Neural crest cell (in vitro differentiated cells): ENCODE measurements around the gene SGSM2. TPM values are rescaled to one million over a fixed set of nuclear protein-coding genes. Genes with fewer than 3 reads are reported as not detected.

ENCODE experiments used
- DNase-seq: peaks from one replicate; pipeline ENCODE4 v3.0.0; 2021; ENCODE audit warnings: low read depth, mixed read lengths, low spot score
- H3K27ac Mint-ChIP-seq: one replicate; pipeline ENCODE4 v1.8.0; 2021; ENCODE audit warnings: mild to moderate bottlenecking, mixed read lengths; ENCODE audit not compliant: unreplicated experiment
- H3K27me3 Mint-ChIP-seq: 2 replicates; pipeline ENCODE4 v1.8.0; 2021; ENCODE audit warnings: low read depth, mild to moderate bottlenecking, mixed read lengths
- H3K36me3 Mint-ChIP-seq: 2 replicates; pipeline ENCODE4 v1.8.0; 2021; ENCODE audit warnings: low read depth, mild to moderate bottlenecking, mixed read lengths
- H3K4me1 Mint-ChIP-seq: 2 replicates; pipeline ENCODE4 v1.8.0; 2021; ENCODE audit warnings: mixed read lengths
- H3K4me3 Mint-ChIP-seq: one replicate; pipeline ENCODE4 v1.8.0; 2021; ENCODE audit warnings: mild to moderate bottlenecking, mixed read lengths
- H3K9me3 Mint-ChIP-seq: 2 replicates; pipeline ENCODE4 v1.8.0; 2021; ENCODE audit warnings: mixed read lengths
- total RNA-seq: library from RNA; stranded (reverse); gene quantifications from 2 replicates; pipeline ENCODE4 v1.2.1, GENCODE V29; 2021
- TF ChIP-seq, protein P1 (sequence below): fragments of 200-600 bp; sonication (generic); conservative IDR thresholded peaks from 2 replicates; pipeline ENCODE4 v1.5.0; 2021; ENCODE audit warnings: antibody characterized with exemption, mild to moderate bottlenecking

SGSM2 gene
- total RNA-seq, 1 donor from 2014 or later, result 102 TPM

DNA sequence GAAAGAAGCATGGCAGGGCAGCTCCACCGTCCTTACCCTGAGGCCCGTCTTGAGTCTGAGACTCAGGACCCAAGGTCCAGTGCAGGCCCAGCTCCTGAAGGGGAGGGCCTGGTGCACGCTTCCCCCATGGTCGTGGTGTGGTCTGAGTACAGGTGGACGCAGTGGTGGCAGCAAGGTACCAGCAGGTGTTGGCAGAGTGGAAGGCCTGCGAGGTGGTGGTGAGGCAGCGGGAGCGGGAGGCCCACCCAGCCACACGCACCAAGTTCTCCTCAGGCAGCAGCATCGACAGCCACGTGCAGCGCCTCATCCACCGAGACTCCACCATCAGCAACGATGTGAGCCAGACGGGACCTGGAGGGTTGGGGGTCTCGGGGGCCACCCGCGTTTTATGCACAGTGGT, 35.9 kb downstream of the SGSM2 start:
- H3K27ac Mint-ChIP-seq, result no peak overlapping the region
- no peak for DNase-seq
- no peak overlapping the region for H3K4me3 Mint-ChIP-seq
- no peaks in the 10 kb centered on the region for H3K9me3 Mint-ChIP-seq
- H3K36me3 Mint-ChIP-seq, result no peaks in the 10 kb centered on the region
- TF ChIP-seq, protein P1, sequence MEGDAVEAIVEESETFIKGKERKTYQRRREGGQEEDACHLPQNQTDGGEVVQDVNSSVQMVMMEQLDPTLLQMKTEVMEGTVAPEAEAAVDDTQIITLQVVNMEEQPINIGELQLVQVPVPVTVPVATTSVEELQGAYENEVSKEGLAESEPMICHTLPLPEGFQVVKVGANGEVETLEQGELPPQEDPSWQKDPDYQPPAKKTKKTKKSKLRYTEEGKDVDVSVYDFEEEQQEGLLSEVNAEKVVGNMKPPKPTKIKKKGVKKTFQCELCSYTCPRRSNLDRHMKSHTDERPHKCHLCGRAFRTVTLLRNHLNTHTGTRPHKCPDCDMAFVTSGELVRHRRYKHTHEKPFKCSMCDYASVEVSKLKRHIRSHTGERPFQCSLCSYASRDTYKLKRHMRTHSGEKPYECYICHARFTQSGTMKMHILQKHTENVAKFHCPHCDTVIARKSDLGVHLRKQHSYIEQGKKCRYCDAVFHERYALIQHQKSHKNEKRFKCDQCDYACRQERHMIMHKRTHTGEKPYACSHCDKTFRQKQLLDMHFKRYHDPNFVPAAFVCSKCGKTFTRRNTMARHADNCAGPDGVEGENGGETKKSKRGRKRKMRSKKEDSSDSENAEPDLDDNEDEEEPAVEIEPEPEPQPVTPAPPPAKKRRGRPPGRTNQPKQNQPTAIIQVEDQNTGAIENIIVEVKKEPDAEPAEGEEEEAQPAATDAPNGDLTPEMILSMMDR, result no peak
- H3K27me3 Mint-ChIP-seq, result no peaks in the 10 kb centered on the region
- peaks cover 16% of the 10 kb centered on the region for H3K4me1 Mint-ChIP-seq

DNA sequence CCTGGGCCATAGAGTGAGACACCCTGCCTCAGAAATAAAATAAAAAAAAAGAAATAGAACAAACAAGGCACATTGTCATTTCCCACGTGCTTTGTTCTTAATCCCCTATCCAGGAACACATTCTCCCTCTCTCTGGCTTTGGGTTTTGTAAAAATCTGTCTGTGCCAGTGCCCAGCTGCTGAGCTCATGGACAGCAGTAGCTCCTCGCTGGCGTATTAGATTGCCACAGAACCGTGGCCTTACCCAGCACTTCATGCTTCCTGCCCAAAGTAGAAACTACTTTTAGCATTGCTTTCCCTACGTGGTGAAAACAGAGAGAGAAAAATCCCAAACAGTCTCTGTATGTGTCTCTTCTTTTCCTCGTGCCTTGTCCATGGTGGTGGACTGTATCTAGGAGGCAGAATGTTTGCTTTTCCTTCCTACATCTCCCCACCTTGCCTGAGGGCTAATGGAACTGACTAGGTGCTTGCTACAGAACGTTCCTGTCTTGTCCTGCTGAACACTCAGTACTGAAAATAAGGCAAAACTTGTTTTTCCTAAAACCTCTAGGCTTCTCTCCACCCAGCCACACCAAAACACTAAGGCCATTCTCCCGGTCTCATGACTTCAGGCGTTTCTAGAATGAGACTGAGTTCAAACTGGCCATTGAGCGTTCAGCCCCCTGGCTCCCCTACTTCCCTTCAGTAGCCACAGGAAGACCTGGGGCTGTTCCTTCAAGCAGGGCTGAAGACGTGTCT, 37.4 kb downstream of the SGSM2 start:
- Mint-ChIP-seq H3K36me3 (no peaks in the 10 kb centered on the region), H3K27ac (peak overlapping the region; percentile 12)
- TF ChIP-seq, protein P1, result no peak

DNA sequence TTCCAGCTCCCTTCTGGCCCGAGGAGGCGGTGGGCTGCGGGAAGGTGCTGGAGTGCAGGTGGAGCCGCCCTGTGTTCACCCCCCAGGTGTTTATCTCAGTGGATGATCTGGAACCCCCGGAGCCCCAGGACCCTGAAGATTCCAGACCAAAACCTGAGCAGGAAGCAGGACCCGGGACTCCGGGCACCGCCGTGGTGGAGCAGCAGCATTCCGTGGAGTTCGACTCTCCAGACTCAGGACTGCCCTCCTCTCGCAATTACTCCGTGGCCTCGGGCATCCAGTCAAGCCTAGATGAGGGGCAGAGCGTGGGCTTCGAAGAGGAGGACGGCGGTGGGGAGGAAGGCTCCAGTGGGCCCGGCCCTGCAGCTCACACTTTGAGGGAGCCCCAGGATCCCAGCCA, 38.1 kb downstream of the SGSM2 start:
- no peak overlapping the region for H3K4me3 Mint-ChIP-seq
- TF ChIP-seq, protein P1, result no peak
- no peak for DNase-seq

More for the DNA sequence above, 37.4 kb downstream of the SGSM2 start:
- no peaks in the 10 kb centered on the region for H3K27me3 Mint-ChIP-seq
- DNase-seq, result no peak
- H3K9me3 Mint-ChIP-seq, result no peaks in the 10 kb centered on the region
- H3K4me3 Mint-ChIP-seq, result no peak overlapping the region
- peaks cover 14% of the 10 kb centered on the region for H3K4me1 Mint-ChIP-seq

DNA sequence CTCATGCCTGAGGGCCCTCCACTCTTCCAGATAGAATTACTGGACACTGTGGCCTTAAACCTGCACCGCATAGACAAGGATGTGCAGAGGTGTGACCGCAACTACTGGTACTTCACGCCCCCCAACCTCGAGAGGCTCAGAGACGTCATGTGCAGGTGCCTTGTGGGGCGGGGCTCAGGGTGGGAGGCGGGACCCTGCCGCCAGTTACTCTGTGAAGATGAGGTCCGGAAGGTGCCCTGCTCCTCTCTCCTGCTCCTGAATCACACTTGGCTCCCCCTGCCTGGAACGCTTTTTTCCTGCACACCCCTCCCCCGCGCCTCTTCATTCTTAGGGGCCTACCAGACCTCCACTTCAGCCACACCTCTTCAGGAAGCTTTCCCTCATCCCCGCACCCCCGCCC, 38.8 kb downstream of the SGSM2 start:
- no peak overlapping the region for H3K4me3 Mint-ChIP-seq

More for the DNA sequence above, 38.1 kb downstream of the SGSM2 start:
- no peaks in the 10 kb centered on the region for H3K36me3 Mint-ChIP-seq
- H3K9me3 Mint-ChIP-seq, result no peaks in the 10 kb centered on the region
- H3K27me3 Mint-ChIP-seq, result no peaks in the 10 kb centered on the region
- H3K4me1 Mint-ChIP-seq, result peaks cover 9% of the 10 kb centered on the region
- H3K27ac Mint-ChIP-seq, result no peak overlapping the region

DNA sequence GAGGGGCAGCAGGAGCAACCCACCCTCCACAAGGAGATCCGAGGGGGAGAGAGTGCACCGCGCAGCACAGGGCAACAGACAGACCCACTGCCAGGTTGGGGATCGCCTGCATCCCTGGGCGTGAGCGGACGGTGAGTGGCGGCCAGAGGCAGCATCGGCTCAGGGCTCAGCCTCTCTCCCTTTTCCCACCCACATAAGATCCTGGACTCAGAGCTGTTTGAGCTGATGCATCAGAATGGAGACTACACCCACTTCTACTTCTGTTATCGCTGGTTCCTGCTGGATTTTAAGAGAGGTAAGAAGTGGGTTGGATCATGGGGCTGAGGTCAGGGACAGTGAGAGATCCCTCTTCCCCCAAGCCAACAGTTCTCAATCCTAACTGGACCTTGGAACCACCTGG, 40.4 kb downstream of the SGSM2 start:
- TF ChIP-seq, protein P1, result no peak
- no peak overlapping the region for H3K27ac Mint-ChIP-seq
- H3K4me1 Mint-ChIP-seq, result peaks cover 9% of the 10 kb centered on the region
- no peak overlapping the region for H3K4me3 Mint-ChIP-seq
- no peak for DNase-seq
- no peaks in the 10 kb centered on the region for H3K27me3 Mint-ChIP-seq
- H3K36me3 Mint-ChIP-seq, result no peaks in the 10 kb centered on the region
- H3K9me3 Mint-ChIP-seq, result no peaks in the 10 kb centered on the region

More for the DNA sequence above, 38.8 kb downstream of the SGSM2 start:
- peaks cover 9% of the 10 kb centered on the region for H3K4me1 Mint-ChIP-seq
- no peak for DNase-seq
- TF ChIP-seq, protein P1, result no peak
- no peaks in the 10 kb centered on the region for H3K9me3 Mint-ChIP-seq
- no peaks in the 10 kb centered on the region for H3K36me3 Mint-ChIP-seq
- no peak overlapping the region for H3K27ac Mint-ChIP-seq
- no peaks in the 10 kb centered on the region for H3K27me3 Mint-ChIP-seq
